GM19468 (cell line): ENCODE data around the gene NHLH1.

Experiments used
- ATAC-seq: cut with Tn5 transposase; IDR thresholded peaks from one replicate; pipeline ENCODE4 v1.9.1; 2021; ENCODE audit warnings: mild to moderate bottlenecking, moderate library complexity, moderate number of reproducible peaks; ENCODE audit not compliant: unreplicated experiment; ENCODE audit errors: extremely low read depth

The NHLH1 gene

GRCh38 chr1:160366731-160367515, at the start of gene NHLH1:
NHLH1 (plus strand) TSS chr1:160367071; CDS start chr1:160370732, 3,661 bp downstream.
- no peak for ATAC-seq

- no peak for ATAC-seq
These were observed 44.0 kb upstream of the NHLH1 start for GRCh38 chr1:160322831-160323230.

GRCh38 chr1:160325252-160325651, 41.6 kb upstream of the NHLH1 start:
- no peak for ATAC-seq

- ATAC-seq = no peak
These were observed 40.5 kb upstream of the NHLH1 start for GRCh38 chr1:160326418-160326817.

GRCh38 chr1:160328184-160328583, 38.7 kb upstream of the NHLH1 start:
- no peak for ATAC-seq

GRCh38 chr1:160330119-160330518, 36.8 kb upstream of the NHLH1 start:
- ATAC-seq = no peak

- no peak for ATAC-seq
These were observed 34.4 kb upstream of the NHLH1 start for GRCh38 chr1:160332516-160332915.

- no peak for ATAC-seq
These were observed 28.3 kb upstream of the NHLH1 start for GRCh38 chr1:160338580-160338979.

- no peak for ATAC-seq
These were observed 26.7 kb upstream of the NHLH1 start for GRCh38 chr1:160340146-160340545.

- no peak for ATAC-seq
These were observed 26.0 kb upstream of the NHLH1 start for GRCh38 chr1:160340866-160341265.

- ATAC-seq = no peak
These were observed 24.3 kb upstream of the NHLH1 start for GRCh38 chr1:160342526-160342925.

- ATAC-seq = no peak
These were observed 23.7 kb upstream of the NHLH1 start, which contains the start of the genes COPA and NCSTN for GRCh38 chr1:160342953-160343869. COPA (minus strand) TSS chr1:160343250; CDS start chr1:160343170, 80 bp downstream. NCSTN (plus strand) TSS chr1:160343383; CDS start chr1:160343397, 14 bp downstream.

- ATAC-seq = no peak
These were observed 22.6 kb upstream of the NHLH1 start for GRCh38 chr1:160344241-160344640.

GRCh38 chr1:160344936-160345335, 21.9 kb upstream of the NHLH1 start:
- ATAC-seq = no peak

GRCh38 chr1:160346463-160346862, 20.4 kb upstream of the NHLH1 start:
- ATAC-seq = no peak

GRCh38 chr1:160346958-160347357, 19.9 kb upstream of the NHLH1 start:
- no peak for ATAC-seq

GRCh38 chr1:160351629-160352028, 15.2 kb upstream of the NHLH1 start:
- no peak for ATAC-seq

- no peak for ATAC-seq
These were observed 14.3 kb upstream of the NHLH1 start for GRCh38 chr1:160352555-160352954.

- ATAC-seq = no peak
These were observed 13.6 kb upstream of the NHLH1 start for GRCh38 chr1:160353223-160353622.

GRCh38 chr1:160354388-160354985, 12.4 kb upstream of the NHLH1 start:
- no peak for ATAC-seq
